Amniotic stem cell (primary cell): ENCODE measurements around the gene INO80D.
"Not testable (repeated sequence)": the region's sequence is repeated elsewhere in the genome, so short reads cannot be mapped to it uniquely, and the experiment has no call there.

Experiments used
- DNase-seq: peaks from one replicate; lab custom pipeline; 2025; lab: John Stamatoyannopoulos, UW

Gene INO80D

GRCh38 chr2:206028101-206028500, 57.9 kb downstream of the INO80D start:
- DNase-seq = no peak

- no peak for DNase-seq
Observed at GRCh38 chr2:206023183-206023582, 62.8 kb downstream of the INO80D start.

GRCh38 chr2:206020171-206020570, 65.8 kb downstream of the INO80D start:
- no peak for DNase-seq

GRCh38 chr2:206015746-206016145, 70.2 kb downstream of the INO80D start:
- DNase-seq = not testable (repeated sequence)

- DNase-seq = no peak
Observed at GRCh38 chr2:206011795-206012194, 74.2 kb downstream of the INO80D start.

- no peak for DNase-seq
Observed at GRCh38 chr2:206011018-206011614, 74.9 kb downstream of the INO80D start.

GRCh38 chr2:206004004-206004693, 81.8 kb downstream of the INO80D start:
- DNase-seq = no peak

- DNase-seq = no peak
Observed at GRCh38 chr2:206002440-206002839, 83.5 kb downstream of the INO80D start.

GRCh38 chr2:206001912-206002311, 84.1 kb downstream of the INO80D start:
- no peak for DNase-seq

- DNase-seq = no peak
Observed at GRCh38 chr2:206000776-206001175, 85.2 kb downstream of the INO80D start.

GRCh38 chr2:205998583-205998982, 87.4 kb downstream of the INO80D start:
- DNase-seq = no peak

GRCh38 chr2:205996161-205996560, 89.8 kb downstream of the INO80D start:
- no peak for DNase-seq

- DNase-seq = no peak
Observed at GRCh38 chr2:205995260-205995659, 90.7 kb downstream of the INO80D start.

GRCh38 chr2:205994344-205994743, 91.6 kb downstream of the INO80D start:
- no peak for DNase-seq

GRCh38 chr2:205990104-205990503, 95.9 kb downstream of the INO80D start:
- no peak for DNase-seq

GRCh38 chr2:205989271-205990071, 96.5 kb downstream of the INO80D start:
- DNase-seq = no peak

GRCh38 chr2:205988681-205989080, 97.3 kb downstream of the INO80D start:
- DNase-seq = not testable (repeated sequence)

- no peak for DNase-seq
Observed at GRCh38 chr2:205988274-205988673, 97.7 kb downstream of the INO80D start.

GRCh38 chr2:205986334-205986733, 99.6 kb downstream of the INO80D start:
- not testable (repeated sequence) for DNase-seq

- DNase-seq = no peak
Observed at GRCh38 chr2:205984381-205984780, 101.6 kb downstream of the INO80D start.

- DNase-seq = no peak
Observed at GRCh38 chr2:205982776-205983327, 103.1 kb downstream of the INO80D start.

GRCh38 chr2:205978728-205979127, 107.2 kb downstream of the INO80D start:
- not testable (repeated sequence) for DNase-seq

GRCh38 chr2:205977699-205978098, 108.3 kb downstream of the INO80D start:
- not testable (repeated sequence) for DNase-seq
